Fibroblast of lung (primary cell): ENCODE measurements around the gene DPP4. TPM values are rescaled to one million over a fixed set of nuclear protein-coding genes. Genes with fewer than 3 reads are reported as not detected.

ENCODE experiments used
- DNase-seq, 2 donors: peaks; one replicate each; pipeline versions ENCODE4 v3.0.0 to v3.0.0-alpha.2; 2010; ENCODE audit warnings: low read depth in 2 of 2
- H2AFZ ChIP-seq: 2 replicates; pipeline ENCODE4 v1.5.1; 2012; ENCODE audit warnings: low read length, control low read depth, inconsistent platforms
- H3K27ac ChIP-seq: 2 replicates; pipeline ENCODE4 v1.5.1; 2011; ENCODE audit warnings: low read length, control low read depth; ENCODE audit not compliant: insufficient read depth
- H3K27me3 ChIP-seq: 2 replicates; pipeline ENCODE4 v1.5.1; 2011; ENCODE audit warnings: mild to moderate bottlenecking, low read length; ENCODE audit not compliant: control insufficient read depth, insufficient read depth
- H3K36me3 ChIP-seq: 2 replicates; pipeline ENCODE4 v1.5.1; 2011; ENCODE audit warnings: low read length; ENCODE audit not compliant: control insufficient read depth, insufficient read depth
- H3K4me1 ChIP-seq: 2 replicates; pipeline ENCODE4 v1.5.1; 2011; ENCODE audit warnings: low read length; ENCODE audit not compliant: control insufficient read depth, insufficient read depth; ENCODE audit errors: extremely low read depth
- H3K4me2 ChIP-seq: 2 replicates; pipeline ENCODE4 v1.5.1; 2011; ENCODE audit warnings: low read length, control low read depth; ENCODE audit not compliant: insufficient read depth; ENCODE audit errors: extremely low read depth
- H3K4me3 ChIP-seq, 4 experiments: fragments of 200-600 bp in 1 of 4; sonication (generic) in 1 of 4; replicated peaks in 1 of 4; 2 replicates each; pipeline ENCODE4 v1.5.1; 2011 to 2016; ENCODE audit warnings: low read length in 4 of 4, low read depth in 3 of 4, mild to moderate bottlenecking in 3 of 4, control low read depth in 2 of 4, inconsistent platforms in 1 of 4, mixed read lengths in 1 of 4; ENCODE audit not compliant: insufficient read depth in 1 of 4; ENCODE audit errors: control extremely low read depth in 1 of 4
- H3K79me2 ChIP-seq: 2 replicates; pipeline ENCODE4 v1.5.1; 2012; ENCODE audit warnings: mild to moderate bottlenecking, low read length, inconsistent platforms; ENCODE audit not compliant: control insufficient read depth, insufficient read depth
- H3K9ac ChIP-seq: 2 replicates; pipeline ENCODE4 v1.5.1; 2011; ENCODE audit warnings: mild to moderate bottlenecking, low read length, control low read depth; ENCODE audit not compliant: insufficient read depth
- H3K9me3 ChIP-seq: 2 replicates; pipeline ENCODE4 v1.5.1; 2012; ENCODE audit warnings: low read depth, low read length; ENCODE audit not compliant: control insufficient read depth, insufficient read depth
- H4K20me1 ChIP-seq: 2 replicates; pipeline ENCODE4 v1.5.1; 2011; ENCODE audit warnings: low read length; ENCODE audit not compliant: control insufficient read depth, insufficient read depth; ENCODE audit errors: extremely low read depth
- CTCF ChIP-seq, 2 donors: IDR thresholded peaks in 1 of 2; conservative IDR thresholded peaks in 1 of 2; 1 replicate in 1 of 2; 2 replicates in 1 of 2; pipeline ENCODE4 v1.5.1; 2011 to 2012; ENCODE audit warnings: low read length in 2 of 2, control low read depth in 1 of 2, inconsistent platforms in 1 of 2, low read depth in 1 of 2, mild to moderate bottlenecking in 1 of 2
- EZH2 ChIP-seq: IDR thresholded peaks from 2 replicates; pipeline ENCODE4 v1.5.1; 2012; ENCODE audit warnings: low read length, control low read depth, mild to moderate bottlenecking; ENCODE audit errors: missing control alignments
- polyA plus RNA-seq, 2 donors: library from polyadenylated mRNA; depleted of rRNA in 1 of 2; stranded (reverse) in 1 of 2; unstranded in 1 of 2; fragments of >200 nt; gene quantifications; 2 replicates each; pipeline ENCODE4 v1.2.1, GENCODE V29; 2011 to 2012; ENCODE audit warnings: missing spikeins in 1 of 2
- total RNA-seq: library from RNA; depleted of rRNA; stranded (reverse); fragments of >200 nt; gene quantifications from 2 replicates; pipeline ENCODE4 v1.2.1, GENCODE V29; 2014

DPP4 gene
- total and polyA plus RNA-seq, 2 donors (not counting 1 experiment from before 2014, with no cell fraction given): 58.1 to 297 TPM

GRCh38 chr2:162044586-162044985 is 29.4 kb downstream of the DPP4 start:
- Histone ChIP-seq H3K27ac (no peak overlapping the region), H3K9me3 (no peaks in the 10 kb centered on the region), H3K4me2 (no peak overlapping the region), H3K79me2 (no peaks in the 10 kb centered on the region), H3K36me3 (no peaks in the 10 kb centered on the region), H2AFZ (no peak overlapping the region), H4K20me1 (no peaks in the 10 kb centered on the region), H3K27me3 (no peaks in the 10 kb centered on the region), H3K9ac (no peak overlapping the region), H3K4me1 (no peaks in the 10 kb centered on the region), H3K4me3 (no peak overlapping the region)
- TF ChIP-seq EZH2 (no peak), CTCF (conservative IDR thresholded peaks at IDR 0.05 in 1 of 2, IDR thresholded peaks at IDR 0.05 in 1 of 2; ENCODE audit: low read depth in 1 of 2, low read length in 2 of 2) (no peak)
- no peak for DNase-seq

- Histone ChIP-seq H2AFZ (no peak overlapping the region), H3K4me3 (no peak overlapping the region), H3K27ac (no peak overlapping the region), H3K27me3 (no peaks in the 10 kb centered on the region), H4K20me1 (no peaks in the 10 kb centered on the region), H3K9me3 (no peaks in the 10 kb centered on the region), H3K36me3 (no peaks in the 10 kb centered on the region), H3K4me2 (no peak overlapping the region), H3K4me1 (no peaks in the 10 kb centered on the region), H3K9ac (no peak overlapping the region), H3K79me2 (no peaks in the 10 kb centered on the region)
- TF ChIP-seq EZH2 (no peak), CTCF (conservative IDR thresholded peaks at IDR 0.05 in 1 of 2, IDR thresholded peaks at IDR 0.05 in 1 of 2; ENCODE audit: low read depth in 1 of 2, low read length in 2 of 2) (no peak)
- DNase-seq: no peak
These were observed 30.9 kb downstream of the DPP4 start for GRCh38 chr2:162043132-162043531.

GRCh38 chr2:162041485-162041884 is 32.5 kb downstream of the DPP4 start:
- Histone ChIP-seq H3K27ac (no peak overlapping the region), H3K79me2 (no peaks in the 10 kb centered on the region), H3K36me3 (no peaks in the 10 kb centered on the region), H3K4me2 (no peak overlapping the region), H2AFZ (no peak overlapping the region), H4K20me1 (no peaks in the 10 kb centered on the region), H3K4me1 (no peaks in the 10 kb centered on the region), H3K9ac (no peak overlapping the region), H3K9me3 (no peaks in the 10 kb centered on the region), H3K4me3 (no peak overlapping the region), H3K27me3 (no peaks in the 10 kb centered on the region)
- TF ChIP-seq CTCF (conservative IDR thresholded peaks at IDR 0.05 in 1 of 2, IDR thresholded peaks at IDR 0.05 in 1 of 2; ENCODE audit: low read depth in 1 of 2, low read length in 2 of 2): no peak
- TF ChIP-seq EZH2: no peak
- DNase-seq: no peak
